ENCODE results near the gene RPL10L. TPM values are rescaled to one million over a fixed set of nuclear protein-coding genes. Genes with fewer than 3 reads are reported as not detected.

RPL10L gene
- not detected for total RNA-seq

DNA sequence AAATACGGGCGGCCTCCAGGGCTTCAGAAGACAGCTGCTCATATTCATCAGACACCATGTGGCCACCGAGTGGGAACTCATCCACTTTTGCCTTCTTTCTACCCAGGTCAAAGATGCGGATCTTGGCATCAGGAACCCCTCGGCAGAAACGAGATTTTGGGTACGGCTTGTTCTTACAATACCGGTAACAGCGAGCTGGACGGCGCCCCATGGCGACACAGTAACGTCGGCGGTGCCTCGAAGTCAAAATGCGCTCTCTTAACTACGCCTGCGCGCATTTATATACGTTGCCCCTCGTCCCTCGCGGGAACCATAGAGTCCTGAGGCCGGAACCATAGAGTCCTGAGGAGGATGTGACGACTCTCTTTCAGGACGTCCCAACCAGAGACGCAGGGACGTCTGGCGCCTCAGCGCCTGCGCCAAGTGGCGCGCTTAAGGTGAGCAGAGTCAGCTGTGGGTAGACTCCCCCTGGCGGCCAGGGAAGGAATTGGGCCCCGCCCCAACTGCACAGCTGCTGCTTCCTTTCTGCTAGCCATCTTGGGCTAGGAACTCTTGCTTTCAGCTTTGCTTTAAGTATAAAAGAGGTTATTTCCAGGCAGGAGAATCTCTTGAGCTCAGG lies at the start of gene RPL10L:
TSS of gene RPL10L (minus strand) at position 256 of the 619 bp plus-strand sequence. CDS start at position 211, 45 bp downstream.

All from camera-type eye (tissue), 1 donor.